Measurements from ENCODE around the gene ASB18.
A peak's percentile ranks its signal among the peaks of the same experiment; 100 is the strongest.

The ASB18 gene

DNA sequence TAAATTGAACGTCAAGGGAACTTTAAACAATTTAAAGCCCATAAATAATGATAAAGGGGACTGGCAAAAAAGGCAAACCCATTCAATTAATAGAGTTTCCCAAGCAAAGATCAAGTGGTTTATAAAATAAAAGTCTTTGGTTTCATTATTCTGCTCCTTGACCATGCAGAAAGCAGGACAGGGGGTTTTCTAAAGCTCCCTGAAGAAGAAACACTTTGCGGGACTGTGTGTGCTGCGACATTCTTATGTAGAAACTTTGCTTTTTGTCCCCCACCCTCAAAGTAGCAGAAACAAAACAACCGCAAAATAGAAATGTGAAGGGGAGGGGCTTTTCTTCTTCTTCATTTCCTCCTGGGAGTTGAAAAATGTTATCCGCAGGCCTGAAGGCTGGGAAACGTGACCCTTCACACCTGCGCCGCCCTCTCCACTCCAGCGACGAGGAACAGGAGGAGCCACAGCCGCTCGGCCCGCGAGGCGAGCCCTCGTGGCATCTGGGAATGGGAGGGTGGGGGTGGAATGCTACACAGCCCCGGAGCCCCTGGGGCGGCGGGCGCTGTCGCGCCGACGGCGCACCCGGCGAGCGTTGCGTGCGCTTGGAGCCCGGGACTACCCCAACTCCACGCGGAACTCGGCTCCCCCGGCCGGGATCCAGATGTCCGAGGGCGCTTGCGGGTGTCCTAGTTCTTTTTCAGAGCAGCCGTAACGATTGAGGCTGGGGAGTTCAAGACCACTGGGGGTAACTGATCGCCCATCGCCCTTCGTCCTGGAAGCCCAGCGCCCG is 91.8 kb downstream of the ASB18 start:
- DNase-seq: peak; percentile 26

DNA sequence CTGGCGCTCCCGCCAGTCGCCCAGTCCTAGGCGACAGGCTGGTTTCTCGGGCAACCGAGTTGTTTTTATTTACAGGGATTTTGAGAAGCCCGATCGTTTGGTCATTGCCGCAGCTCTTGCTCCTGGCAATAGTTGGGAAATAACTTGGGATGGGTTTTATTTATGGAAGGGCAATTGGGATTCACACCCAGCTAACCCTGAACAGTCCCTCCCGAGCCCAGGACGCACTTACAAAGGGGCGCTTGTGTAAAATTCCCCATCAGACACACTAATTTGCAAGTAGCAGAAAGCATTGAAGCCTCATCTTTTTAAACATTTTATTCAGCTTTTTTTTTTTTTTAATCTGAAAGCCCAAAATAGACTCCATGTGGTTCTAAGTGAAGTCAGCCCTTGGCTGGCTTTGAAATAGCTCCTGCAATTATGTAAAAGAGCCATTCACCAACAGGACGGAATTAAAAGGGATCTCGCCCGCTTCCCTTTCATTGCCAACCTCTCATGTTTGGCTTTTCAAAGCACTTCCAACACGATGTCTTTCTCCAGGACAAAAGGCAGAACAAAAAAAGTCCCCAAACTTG is 92.4 kb downstream of the ASB18 start:
- no peak for DNase-seq

DNA sequence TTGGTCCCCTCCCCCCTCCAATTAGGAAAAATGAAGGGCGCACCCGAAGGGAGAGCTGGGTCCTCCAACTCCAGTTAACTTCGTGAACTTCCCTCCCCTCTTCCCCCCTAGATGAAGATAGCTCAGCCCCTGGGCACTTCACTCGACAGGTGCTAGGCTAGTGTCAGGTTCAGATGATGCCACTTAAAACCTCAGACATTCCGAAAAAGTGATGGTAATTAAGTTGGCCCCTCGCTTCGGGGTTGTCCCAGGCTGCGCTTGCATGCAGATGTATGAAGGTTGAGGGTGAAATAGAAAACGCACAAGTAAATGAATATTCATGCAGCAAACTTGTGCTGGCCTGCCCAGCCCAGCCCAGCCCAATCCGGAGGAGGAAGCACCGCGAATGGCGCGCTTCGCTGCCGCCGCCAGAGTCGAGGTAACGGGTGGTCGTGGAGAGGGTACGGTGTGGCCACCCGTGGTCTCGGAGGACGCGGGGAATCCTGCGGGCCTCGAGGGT is 93.0 kb downstream of the ASB18 start:
- DNase-seq: no peak

DNA sequence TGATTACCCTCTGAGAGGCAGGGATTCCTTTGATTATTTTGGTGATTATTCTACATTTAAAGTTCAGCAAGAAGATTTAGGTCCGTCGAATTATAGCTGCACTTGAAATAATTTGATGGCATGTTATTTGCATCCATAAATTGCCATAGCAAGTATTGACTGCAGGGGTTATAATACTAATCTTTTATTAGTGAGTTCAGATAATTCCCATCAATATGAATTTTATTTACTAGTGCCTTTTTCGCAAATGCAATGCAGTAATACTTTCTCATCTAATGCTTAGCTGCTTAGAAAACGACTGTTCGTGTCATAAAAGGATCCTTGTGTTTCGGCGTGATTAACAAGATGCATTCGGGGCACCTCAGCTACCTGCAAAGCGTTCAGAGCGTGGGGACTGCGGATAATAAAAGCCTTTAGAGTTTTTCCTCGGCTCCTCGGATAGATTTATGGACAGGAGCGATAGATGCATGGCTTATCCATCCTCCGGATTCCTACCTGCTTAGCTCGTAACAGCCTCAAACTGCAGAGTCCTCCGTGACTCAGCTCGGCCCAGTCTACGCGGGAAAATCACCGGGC is 93.5 kb downstream of the ASB18 start:
- no peak for DNase-seq

DNA sequence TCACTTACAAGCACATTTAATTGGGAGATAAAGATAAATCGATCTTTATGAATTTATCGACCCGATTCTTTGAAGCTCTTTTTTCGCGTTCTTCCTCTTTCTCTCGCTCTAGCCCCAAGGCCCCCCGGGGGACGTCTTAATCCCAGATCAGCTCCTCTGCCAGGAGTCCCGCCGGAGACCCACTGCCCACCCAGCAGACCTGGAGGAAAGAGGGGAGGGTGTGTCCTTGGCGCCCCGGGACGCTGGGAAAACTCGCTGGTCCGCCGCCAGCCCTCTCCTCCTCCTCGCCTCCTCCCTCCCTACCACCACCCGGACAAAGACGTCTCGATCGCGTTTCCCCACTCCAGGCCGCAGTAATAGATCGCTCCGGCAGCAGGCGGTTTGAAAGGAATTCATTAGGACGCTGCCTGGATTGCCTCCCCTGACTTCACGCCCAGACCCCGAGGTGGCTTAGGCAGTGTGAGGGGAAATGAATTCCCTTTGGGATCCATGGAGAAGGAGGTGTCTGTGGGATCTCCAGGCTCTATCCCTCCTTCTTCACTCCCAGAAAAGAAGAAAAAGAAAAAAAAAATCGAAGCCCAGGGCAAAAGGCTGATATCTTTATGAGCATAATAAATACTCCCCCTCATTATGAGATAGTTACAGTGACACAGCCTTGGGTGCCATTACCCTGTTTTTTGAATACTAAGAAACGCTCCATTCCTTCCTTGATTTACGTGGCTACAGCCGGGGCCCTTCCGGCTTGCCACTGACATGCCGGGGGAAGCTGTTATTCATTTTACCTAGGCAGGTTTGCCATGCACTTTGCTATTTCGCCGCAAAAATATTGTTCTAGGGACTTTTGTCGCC is 94.2 kb downstream of the ASB18 start:
- peak; percentile 24 for DNase-seq

DNA sequence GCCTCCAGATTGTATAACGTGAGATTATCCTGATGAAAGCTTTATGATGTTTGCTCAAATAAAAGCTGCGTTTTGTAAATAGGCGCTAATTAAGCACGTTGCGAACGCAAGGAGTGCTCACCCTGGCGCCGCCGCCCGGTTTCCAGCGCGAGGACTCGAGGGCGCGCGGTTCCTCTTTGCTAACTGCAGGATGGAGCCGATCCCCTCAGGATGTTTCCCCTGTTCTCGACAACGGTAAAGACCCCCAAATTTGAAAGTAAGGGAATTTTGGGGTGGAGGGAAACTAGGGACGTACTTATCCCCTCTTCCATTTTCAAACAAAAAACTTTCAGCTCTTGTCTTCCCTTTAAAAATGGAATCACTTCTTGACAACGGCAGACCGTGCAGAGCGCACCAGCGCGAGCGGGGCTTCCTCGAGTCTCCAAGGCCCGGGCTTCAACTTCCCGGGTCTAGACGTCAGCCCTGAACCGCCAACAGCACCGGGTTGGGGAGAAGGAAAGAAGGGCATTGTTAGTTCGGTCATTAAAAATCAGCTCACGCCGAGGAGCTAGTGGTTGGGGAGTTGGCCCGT is 95.0 kb downstream of the ASB18 start:
- DNase-seq: no peak

DNA sequence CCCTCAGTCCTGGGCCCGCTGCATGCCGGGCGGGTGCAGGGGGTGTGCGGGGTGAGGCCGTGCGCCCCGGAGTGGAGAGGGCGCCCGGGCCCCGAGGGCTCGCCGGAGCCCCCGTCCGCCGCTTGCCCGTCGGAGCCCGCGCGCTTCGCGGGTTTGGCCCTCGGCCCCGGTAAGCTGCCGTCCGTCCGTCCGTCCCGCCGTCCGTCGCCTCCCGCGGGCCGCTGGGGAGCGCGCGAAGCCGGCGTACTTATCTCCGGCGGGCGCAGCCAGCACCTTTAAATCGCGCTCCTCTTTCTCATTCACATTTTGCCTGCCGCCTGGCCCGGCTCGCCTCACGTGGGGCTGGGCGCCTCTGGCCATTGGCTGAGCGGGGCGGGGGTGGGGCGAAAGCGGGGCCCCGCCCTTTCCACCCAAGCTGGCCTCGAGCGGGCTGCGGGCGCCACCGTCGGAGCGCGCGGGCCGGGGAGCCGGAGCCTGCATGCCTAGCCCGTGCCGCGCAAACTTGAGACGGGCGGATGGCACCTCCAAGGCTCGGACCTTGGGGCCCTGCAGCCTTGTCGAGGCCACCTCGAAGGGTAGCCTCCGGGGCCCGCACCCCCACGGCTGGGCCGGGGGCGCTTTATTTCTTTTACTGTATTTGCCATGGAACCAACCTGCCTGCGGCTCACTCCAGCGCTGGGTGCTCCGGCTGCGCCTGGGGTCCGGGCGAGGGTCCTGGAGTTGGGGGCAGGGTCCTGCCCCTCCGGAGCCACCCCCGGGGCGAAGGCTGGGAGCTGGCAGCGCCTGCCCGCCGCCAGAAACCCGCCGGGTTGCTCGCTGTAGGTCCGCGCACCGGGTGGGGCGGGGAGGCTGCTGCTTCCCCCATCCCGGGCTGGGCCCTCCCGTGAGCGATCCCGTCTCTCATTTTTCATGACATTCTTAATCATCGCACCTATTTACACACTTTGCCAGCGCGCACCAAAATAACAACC is 95.8 kb downstream of the ASB18 start, which contains the start of gene GBX2:
Gene GBX2, minus strand, starts transcription at position 277 of the 971 bp plus-strand sequence. CDS start 415 bp downstream, outside the sequence.
- DNase-seq: no peak

DNA sequence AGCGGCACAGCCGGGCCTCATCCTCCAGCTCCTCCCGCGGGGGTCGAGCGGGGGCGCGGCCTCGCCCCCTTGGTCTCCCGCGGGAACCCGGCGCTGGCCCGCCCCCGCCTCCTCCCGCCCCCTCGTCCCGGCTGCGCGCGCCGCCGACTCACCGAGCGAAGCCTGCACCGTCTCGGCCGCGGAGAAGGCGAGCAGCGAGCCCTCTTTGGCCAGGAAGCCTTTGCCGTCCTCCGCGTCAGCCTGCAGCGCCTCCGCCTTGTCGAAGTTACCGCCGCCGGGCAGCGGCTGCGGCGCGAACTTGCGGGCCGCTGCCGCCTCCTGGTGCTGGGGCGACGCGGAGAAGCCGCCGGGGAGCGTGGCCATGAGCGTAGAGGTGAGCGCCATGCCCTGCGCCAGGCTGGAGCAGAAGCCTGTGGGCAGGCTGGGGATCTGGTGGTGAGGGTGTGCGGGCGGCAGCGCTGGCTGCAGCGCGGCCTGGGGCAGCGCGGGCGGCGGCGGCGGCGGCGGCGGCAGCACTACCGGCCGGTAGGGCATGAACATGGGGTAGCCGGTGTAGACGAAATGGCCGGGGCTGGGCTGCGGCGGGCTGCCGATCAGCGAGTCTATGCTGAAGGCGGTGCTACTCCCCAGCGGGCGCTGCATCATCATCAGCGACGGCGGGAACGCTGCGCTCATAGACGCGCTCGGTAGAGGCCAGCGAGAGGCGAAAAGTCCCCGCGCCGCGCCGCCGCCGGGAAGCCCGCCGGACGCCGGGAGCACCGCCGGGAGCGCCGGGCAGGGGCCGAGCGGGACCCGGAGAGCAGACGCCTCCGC is 96.7 kb downstream of the ASB18 start:
- DNase-seq: peak; percentile 26

DNA sequence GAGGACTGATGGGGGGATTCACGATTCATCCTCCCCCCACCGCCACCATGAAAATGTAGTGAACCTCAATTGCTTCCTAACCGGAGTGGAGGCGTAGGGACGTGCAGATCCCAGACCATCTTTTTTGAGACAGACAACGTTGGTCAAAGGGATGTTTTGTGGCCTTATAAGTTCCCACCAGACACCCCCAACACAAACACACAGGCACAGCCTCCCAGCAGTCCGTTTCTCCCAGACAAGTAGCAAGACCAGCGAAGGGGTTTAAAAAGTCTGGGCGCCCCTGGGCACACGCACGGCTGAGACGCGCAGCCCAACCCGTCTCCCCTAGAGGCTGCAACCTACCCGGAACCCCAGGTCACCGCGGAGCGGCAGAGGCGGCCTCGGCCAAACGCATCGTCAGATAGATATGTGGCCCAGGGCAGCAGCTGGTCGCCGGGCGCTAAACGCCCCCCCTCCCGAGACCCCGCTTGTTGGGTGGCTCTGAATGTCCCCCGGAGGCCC is 97.4 kb downstream of the ASB18 start:
- DNase-seq: peak; percentile 18

DNA sequence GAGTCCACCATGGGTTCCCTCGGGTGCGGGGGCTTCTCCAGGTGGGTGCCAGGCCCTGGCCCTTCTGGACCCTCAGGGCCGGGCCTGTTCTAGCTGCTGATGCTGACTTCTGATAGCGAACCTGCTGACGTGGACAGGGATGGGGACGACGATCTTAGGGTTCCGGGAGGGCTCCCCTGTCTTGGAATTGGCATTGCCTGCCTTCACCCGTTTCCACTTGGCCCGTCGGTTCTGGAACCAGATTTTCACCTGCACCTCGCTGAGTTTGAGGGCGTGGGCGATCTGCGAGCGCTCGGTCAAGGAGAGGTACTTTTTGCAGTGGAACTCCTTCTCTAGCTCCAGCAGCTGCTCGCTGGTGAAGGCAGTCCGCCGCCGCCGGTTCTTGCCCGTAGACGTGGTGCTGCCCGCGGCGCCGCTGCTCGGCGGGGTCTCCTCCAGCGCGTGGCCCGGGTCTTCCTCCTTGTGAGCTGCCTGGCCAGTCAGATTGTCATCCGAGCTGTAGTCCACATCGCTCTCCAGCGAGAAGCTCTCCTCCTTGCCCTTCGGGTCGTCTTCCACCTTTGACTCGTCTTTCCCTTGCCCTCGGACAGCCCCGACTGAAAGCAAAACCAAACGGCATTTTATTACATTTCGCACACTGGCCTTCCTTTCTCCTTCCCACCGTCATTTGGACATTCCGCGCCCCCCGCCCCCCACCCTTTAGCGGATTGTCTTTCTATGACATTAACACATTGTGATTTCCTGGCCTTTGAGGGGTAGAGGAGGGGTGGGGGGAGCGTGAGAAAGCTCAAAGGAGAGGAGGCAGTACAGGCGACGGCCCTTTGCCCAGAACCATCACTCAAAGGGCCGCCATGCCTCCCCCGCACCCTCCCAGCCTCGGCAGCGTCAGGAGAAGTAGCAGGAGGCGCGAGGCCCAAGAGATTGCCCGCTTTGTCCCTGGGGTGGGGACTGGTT is 98.1 kb downstream of the ASB18 start:
- DNase-seq: peak; percentile 28

DNA sequence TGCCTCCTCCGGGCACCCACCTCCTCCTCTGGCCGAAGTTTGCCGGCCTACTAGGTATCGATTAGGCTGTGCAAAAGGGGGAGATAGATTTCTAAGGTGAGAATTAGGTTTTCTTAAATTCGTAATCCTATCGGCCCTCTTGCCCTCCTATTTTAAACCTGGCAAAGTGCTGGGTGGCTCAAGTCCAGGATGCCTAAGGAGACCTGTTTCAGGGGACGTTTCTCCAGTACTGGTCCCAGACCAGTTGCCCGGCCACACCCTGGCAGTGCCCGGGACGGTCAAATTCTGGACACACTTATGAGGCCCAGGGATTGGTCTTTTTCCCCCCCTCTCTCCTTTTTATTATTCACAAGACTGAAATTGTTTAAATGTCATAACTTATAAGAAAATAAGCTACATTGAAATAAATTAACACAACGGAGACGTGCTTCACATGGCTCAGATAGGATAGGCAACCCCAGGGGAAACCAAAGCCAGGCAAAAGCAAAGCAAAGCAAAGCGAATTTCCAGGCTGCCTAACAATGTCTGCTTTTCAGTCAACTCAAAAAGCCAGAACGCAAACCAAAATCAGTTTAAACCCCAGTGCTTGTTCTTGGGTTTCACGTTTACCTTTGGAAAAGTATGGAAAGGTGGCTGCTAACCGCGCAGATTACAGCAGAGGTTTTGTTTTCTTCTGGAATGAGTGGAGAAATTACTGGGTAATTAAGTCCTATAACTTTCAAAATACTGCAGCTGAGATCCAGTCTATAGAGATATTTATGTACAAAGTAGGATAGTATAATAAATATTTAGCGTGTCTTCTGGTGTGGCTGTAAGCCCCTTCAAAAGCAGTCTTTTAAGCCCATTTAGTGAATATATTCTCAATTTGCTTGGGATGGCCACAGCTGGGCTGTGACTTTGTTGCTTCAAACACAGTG is 99.0 kb downstream of the ASB18 start:
- peak; percentile 31 for DNase-seq

DNA sequence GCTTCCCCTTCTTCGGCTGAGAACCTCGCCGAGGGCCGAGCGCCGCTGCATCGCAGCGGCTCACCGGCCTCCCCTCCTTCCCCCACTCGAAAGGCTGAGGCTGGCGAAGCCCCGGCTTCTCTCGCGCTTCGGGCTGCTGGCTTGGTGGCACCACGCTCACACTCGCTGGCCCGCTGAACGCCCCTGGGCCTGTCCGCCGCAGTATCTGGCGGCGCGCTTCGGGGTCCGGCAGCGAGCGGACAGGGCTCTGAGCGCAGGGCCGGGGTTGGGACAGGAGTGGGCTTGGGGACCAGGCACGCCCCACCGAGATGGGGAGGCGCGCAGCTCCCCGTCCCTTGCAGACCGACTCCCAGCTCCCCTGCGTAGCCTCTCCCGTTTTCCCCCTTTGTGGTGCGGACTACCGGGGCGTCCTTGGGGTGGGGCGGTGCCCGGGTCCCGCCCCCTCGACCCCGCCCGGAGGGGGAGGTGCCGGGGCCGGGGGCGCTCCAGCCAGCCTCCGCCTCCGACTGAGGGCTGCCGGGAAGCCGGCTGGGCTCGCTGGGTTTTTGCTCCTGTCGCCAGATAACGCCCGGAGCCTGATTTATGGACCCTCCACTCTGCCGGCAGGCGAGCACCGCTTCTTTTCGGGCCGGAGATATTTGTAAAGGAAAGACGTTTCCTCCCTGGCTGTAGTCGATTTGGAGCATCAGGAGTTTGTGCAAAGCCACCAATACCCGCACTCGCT is 99.8 kb downstream of the ASB18 start:
- peak; percentile 27 for DNase-seq

DNA sequence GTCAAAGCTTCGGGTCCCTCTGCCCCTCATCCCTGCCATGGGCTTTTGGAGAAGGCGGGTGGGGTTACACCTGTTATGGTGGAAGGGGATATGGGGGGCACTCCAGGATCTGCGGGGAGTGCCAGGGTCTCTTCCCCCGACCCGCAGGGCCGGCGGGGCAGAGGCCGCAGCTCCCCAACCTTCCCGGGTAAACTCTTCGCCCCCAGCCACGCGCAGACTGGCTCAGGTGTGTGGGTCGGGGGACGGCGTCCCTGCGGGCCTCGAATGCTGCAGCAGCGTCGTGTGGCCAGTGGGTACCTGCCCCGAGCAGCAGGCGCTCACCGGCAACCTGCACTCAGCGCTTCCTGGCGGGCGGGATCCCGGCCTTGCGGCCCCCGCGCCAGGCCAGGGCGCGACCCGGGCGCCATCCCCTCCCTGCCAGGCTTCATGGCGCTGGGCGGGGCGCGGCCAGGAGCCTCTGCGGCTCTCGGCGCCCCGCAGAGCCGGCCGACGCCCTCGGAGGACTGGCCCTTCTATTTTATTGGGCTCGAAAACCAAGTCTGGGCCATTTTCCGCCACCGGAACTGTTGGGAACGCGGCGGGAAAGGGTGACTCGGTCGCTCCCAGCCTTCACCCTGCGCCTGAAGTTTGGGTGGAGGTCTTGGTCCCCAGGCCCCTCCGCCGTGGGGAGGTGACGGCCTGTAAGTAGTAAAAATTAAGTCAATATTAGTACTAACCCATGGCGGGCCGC is 100.6 kb downstream of the ASB18 start:
- peak; percentile 19 for DNase-seq

DNA sequence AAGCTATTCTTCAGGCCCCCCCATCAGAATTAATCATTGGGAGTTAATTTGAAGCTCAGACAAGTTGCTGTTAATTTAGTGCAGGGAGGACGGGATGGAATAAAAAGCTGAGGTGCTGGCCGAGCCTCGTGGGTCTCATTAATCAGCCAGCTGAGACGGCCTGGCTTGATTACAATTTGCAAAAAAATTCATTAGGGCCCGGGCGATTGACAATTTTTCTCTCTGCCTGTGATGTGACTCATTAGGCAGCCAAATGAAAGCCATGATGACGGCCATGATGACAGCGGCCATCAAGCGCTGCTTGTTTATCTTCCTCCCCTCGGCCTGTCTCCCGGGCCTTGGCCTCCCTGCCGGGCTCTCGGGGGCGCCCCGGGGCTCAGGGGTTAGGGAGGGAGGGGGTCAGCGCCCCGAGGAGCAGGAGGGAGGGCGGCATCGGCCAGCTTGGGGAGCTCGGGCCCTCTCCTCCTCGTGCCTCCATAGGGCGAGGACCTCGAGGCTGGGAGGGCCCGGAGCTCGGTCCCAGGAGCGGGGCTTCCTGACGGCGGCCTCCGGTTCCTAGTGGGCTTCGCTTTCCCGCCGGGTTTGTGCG is 101.2 kb downstream of the ASB18 start:
- DNase-seq: no peak

DNA sequence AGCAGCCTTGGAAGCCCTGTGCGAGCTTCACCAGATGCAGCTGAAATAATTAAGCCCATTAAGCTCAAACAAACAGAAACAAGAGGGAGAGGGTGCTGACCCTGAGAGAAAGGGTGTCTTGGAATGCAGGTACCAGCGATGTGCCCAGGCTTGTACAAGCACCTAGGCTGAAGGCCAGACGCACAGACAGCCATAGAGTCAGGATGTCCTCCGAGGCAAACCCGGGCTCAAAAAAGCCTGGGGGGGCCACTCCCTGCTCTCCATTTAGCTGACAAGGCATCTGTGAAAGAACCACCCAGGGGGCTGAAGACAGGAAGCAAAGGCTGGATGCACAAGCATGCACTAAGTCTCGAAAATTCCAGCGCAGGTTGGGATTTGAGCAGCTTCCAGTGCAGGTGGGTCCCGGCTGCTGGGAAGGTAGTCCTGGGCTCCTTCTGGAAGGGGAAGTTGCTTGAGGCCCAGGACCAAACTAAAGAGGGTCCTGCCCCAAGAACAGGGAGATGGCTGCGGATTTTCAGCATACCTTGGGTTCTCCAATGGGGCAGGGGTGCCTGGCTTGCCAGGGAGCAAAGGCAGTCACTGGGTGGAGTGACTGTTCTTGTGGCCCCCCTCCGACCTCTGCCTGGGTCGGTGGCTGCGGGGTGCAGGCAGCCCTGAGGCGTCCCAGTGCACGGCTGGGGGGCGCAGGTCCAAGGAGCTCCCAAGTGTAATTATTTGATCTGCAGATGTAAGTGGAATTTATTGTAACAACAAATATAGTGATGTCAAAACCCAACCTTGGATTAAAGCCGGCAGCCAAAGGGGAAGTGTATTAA is 102.0 kb downstream of the ASB18 start:
- DNase-seq: peak; percentile 57
